AG04450 (cell line): Measurements from ENCODE around the gene KCTD16. TPM values are rescaled to one million over a fixed set of nuclear protein-coding genes. Genes with fewer than 3 reads are reported as not detected.

Experiments
- CTCF ChIA-PET: fragments of 300-600, 350-600 bp; formaldehyde crosslinking; extraction: SDS; loops from one replicate; lab custom pipeline; 2022; ENCODE audit warnings: antibody characterized with exemption, inconsistent platforms; lab: Charles Lee
- POLR2A ChIA-PET: fragments of 350-600 bp; formaldehyde crosslinking; extraction: SDS; loops from one replicate; lab custom pipeline; 2021; ENCODE audit warnings: antibody characterized with exemption, inconsistent platforms; lab: Yijun Ruan, JAX
- DNase-seq: peaks from one replicate; pipeline ENCODE4 v3.0.0-alpha.2; 2011; ENCODE audit warnings: low read depth, low spot score
- H3K27ac ChIP-seq: one replicate; pipeline ENCODE4 v1.5.1; 2012; ENCODE audit warnings: low read depth, low read length, control low read depth
- H3K27me3 ChIP-seq: one replicate; pipeline ENCODE4 v1.6.0; 2012; ENCODE audit warnings: low read length; ENCODE audit not compliant: control insufficient read depth, insufficient read depth
- H3K4me3 ChIP-seq: 2 replicates; pipeline ENCODE4 v1.5.1; 2011; ENCODE audit warnings: mild to moderate bottlenecking, low read depth, low read length, control low read depth
- H3K9me3 ChIP-seq: 2 replicates; pipeline ENCODE4 v1.5.1; 2012; ENCODE audit warnings: low read length; ENCODE audit not compliant: control insufficient read depth, insufficient read depth
- CTCF ChIP-seq: IDR thresholded peaks from 2 replicates; pipeline ENCODE4 v1.5.1; 2011; ENCODE audit warnings: low read depth, low read length, control low read depth, inconsistent platforms
- polyA plus RNA-seq: library from polyadenylated mRNA; depleted of rRNA; stranded (reverse); fragments of >200 nt; gene quantifications from 2 replicates; pipeline ENCODE4 v1.2.3, GENCODE V29; 2011; rRNA removed
- small RNA-seq: library from RNA; depleted of rRNA; stranded (forward); fragments of <200 nt; gene quantifications from one replicate; pipeline ENCODE3, GENCODE V24; 2012; ENCODE audit warnings: low read depth; ENCODE audit not compliant: insufficient read length

KCTD16 gene
- polyA plus RNA-seq, 1 experiment = 0.38 TPM

DNA sequence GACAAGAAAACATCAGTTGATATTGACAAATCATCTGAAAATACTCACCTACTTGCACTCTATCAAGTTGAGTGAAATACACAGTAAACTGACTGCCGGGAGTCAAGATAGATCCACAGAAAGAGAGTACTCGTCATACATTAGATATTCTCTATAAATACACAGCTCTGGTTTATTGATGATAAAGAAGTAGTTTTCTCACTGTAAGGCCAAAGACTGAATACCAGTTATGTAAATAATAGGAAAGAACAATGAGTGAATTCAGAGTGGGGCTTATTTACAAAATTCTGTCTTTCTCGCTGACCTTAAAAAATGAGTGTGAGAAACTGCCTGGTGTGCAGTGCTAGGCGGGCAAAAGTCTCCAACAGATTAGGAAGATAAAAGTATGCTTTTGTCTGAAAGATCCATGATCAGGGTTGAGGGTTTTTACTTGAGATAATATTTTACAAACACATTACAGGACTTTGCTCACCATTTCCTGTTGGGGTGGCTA lies 341.0 kb downstream of the KCTD16 start:
- Histone ChIP-seq H3K4me3 (no peak overlapping the region), H3K9me3 (no peaks in the 10 kb centered on the region), H3K27ac (no peak overlapping the region), H3K27me3 (no peaks in the 10 kb centered on the region)
- ChIA-PET CTCF (no interaction called here), POLR2A (no interaction called here)
- no peak for DNase-seq
- no peak for TF ChIP-seq CTCF

- no peak for DNase-seq
- H3K9me3 ChIP-seq = no peaks in the 10 kb centered on the region
- ChIA-PET CTCF (interaction anchor here (0.6 kb wide), 1 partner anchor 1219 kb away, joined by 6 read pairs; no protein-coding TSS in a partner anchor), POLR2A (no interaction called here)
- TF ChIP-seq CTCF = no peak
- no peaks in the 10 kb centered on the region for H3K27me3 ChIP-seq
- H3K27ac ChIP-seq = no peak overlapping the region
- no peak overlapping the region for H3K4me3 ChIP-seq
Observed at GRCh38 chr5:144522698-144523097, 352.0 kb downstream of the KCTD16 start.

GRCh38 chr5:144525000-144525399 lies 354.3 kb downstream of the KCTD16 start:
- POLR2A ChIA-PET = no interaction called here
- TF ChIP-seq CTCF = no peak
- Histone ChIP-seq H3K27me3 (no peaks in the 10 kb centered on the region), H3K4me3 (no peak overlapping the region), H3K27ac (no peak overlapping the region), H3K9me3 (no peaks in the 10 kb centered on the region)
- DNase-seq = no peak
- CTCF ChIA-PET = no interaction called here

GRCh38 chr5:144531188-144531587 lies 360.5 kb downstream of the KCTD16 start:
- H3K4me3 ChIP-seq = no peak overlapping the region
- TF ChIP-seq CTCF = no peak
- ChIA-PET POLR2A (no interaction called here), CTCF (no interaction called here)
- H3K27ac ChIP-seq = no peak overlapping the region
- DNase-seq = no peak
- H3K9me3 ChIP-seq = no peaks in the 10 kb centered on the region; the same call in 1 of the 2 replicates
- H3K27me3 ChIP-seq = no peaks in the 10 kb centered on the region

Small RNAs within 50 kb of the gene (small RNA-seq; reads per million reads assigned to genes)
- not detected for gene CKS1BP5
- not detected for gene RN7SL87P

Other genes with a start within 250 kb of the KCTD16 start
- gene YIPF5, start 214 bp upstream of the KCTD16 start, polyA plus RNA-seq = 94.0 and 142 TPM in 2 replicates